H1 (cell line): Measurements from ENCODE around the gene ERMARD. TPM values are rescaled to one million over a fixed set of nuclear protein-coding genes. Genes with fewer than 3 reads are reported as not detected.

Source experiments
- CTCF ChIA-PET: fragments of 300-600 bp; sonication (Branson Sonifier 250); formaldehyde crosslinking; loops from one replicate; lab custom pipeline; 2021; ENCODE audit not compliant: partially characterized antibody; lab: Charles Lee
- POLR2A ChIA-PET: fragments of 300-600 bp; sonication (Branson Sonifier 250); formaldehyde crosslinking; loops from one replicate; lab custom pipeline; 2021; ENCODE audit warnings: inconsistent platforms; ENCODE audit not compliant: partially characterized antibody; lab: Charles Lee
- DNase-seq, 2 experiments: peaks; one replicate each; pipeline versions ENCODE4 v3.0.0 to v3.0.0-alpha.2; 2010 to 2022; ENCODE audit warnings: low spot score in 2 of 2, low read depth in 1 of 2, mixed read lengths in 1 of 2
- FAIRE-seq: peaks from 2 replicates; lab custom pipeline; 2011; peaks lifted over from hg19 to GRCh38; lab: Jason Lieb, UNC
- H2AFZ ChIP-seq: 2 replicates; pipeline ENCODE4 v1.8.1; 2012; ENCODE audit warnings: low read length, inconsistent platforms
- H2AK5ac ChIP-seq: 2 replicates; pipeline ENCODE4 v1.6.1; 2013; ENCODE audit warnings: low read depth, low read length
- H2BK120ac ChIP-seq: replicated peaks from 2 replicates; pipeline ENCODE3; 2013; ENCODE audit warnings: low read depth, low read length, inconsistent platforms
- H2BK12ac ChIP-seq: 2 replicates; pipeline ENCODE4 v1.6.1; 2013; ENCODE audit warnings: low read depth, low read length
- H2BK15ac ChIP-seq: 2 replicates; pipeline ENCODE4 v1.6.1; 2013; ENCODE audit warnings: low read length
- H2BK20ac ChIP-seq: 2 replicates; pipeline ENCODE4 v1.6.1; 2013; ENCODE audit warnings: low read length
- H2BK5ac ChIP-seq: 2 replicates; pipeline ENCODE4 v1.6.1; 2013; ENCODE audit warnings: low read depth, low read length
- H3K14ac ChIP-seq: 2 replicates; pipeline ENCODE4 v1.6.1; 2013; ENCODE audit warnings: inconsistent platforms; ENCODE audit not compliant: insufficient read length
- H3K18ac ChIP-seq: 2 replicates; pipeline ENCODE4 v1.6.1; 2013; ENCODE audit warnings: low read length; ENCODE audit errors: extremely low read depth
- H3K23ac ChIP-seq: 2 replicates; pipeline ENCODE4 v1.6.1; 2013; ENCODE audit warnings: inconsistent platforms; ENCODE audit not compliant: insufficient read length
- H3K23me2 ChIP-seq: 2 replicates; pipeline ENCODE4 v1.6.1; 2013; ENCODE audit warnings: low read depth, low read length
- H3K27ac ChIP-seq: 2 replicates; pipeline ENCODE4 v1.6.1; 2011; ENCODE audit warnings: low read depth, low read length, inconsistent platforms
- H3K27me3 ChIP-seq, 4 experiments: replicated peaks in 1 of 4; 1 replicate in 1 of 4; 2 replicates in 3 of 4; pipeline versions ENCODE4 v1.6.1 to v1.8.1; 2011 to 2013; ENCODE audit warnings: low read length in 3 of 4, mild to moderate bottlenecking in 3 of 4, inconsistent platforms in 2 of 4, mixed read lengths in 2 of 4, moderate library complexity in 1 of 4; ENCODE audit not compliant: control insufficient read depth in 3 of 4, insufficient read depth in 3 of 4; ENCODE audit errors: extremely low read depth in 1 of 4
- H3K36me3 ChIP-seq, 4 experiments: 2 replicates each; pipeline versions ENCODE4 v1.6.1 to v1.8.1; 2011 to 2013; ENCODE audit warnings: mild to moderate bottlenecking in 4 of 4, low read length in 3 of 4, moderate library complexity in 2 of 4, control low read depth in 1 of 4, inconsistent platforms in 1 of 4; ENCODE audit not compliant: insufficient read depth in 4 of 4, control insufficient read depth in 2 of 4
- H3K4ac ChIP-seq: replicated peaks from 2 replicates; pipeline ENCODE3; 2013; ENCODE audit warnings: low read length, low read depth, mixed read lengths, inconsistent platforms; ENCODE audit not compliant: insufficient read length
- H3K4me1 ChIP-seq, 4 experiments: replicated peaks in 1 of 4; 1 replicate in 1 of 4; 2 replicates in 3 of 4; pipeline versions ENCODE4 v1.6.1 to v1.8.1; 2011 to 2013; ENCODE audit warnings: low read length in 3 of 4, inconsistent platforms in 2 of 4, mixed read lengths in 1 of 4; ENCODE audit not compliant: insufficient read depth in 4 of 4, control insufficient read depth in 3 of 4
- H3K4me2 ChIP-seq, 2 experiments: 2 replicates each; pipeline versions ENCODE4 v1.6.1 to v1.8.1; 2011 to 2013; ENCODE audit warnings: low read depth in 2 of 2, low read length in 2 of 2, control low read depth in 1 of 2, inconsistent platforms in 1 of 2, mild to moderate bottlenecking in 1 of 2; ENCODE audit not compliant: insufficient read depth in 1 of 2
- H3K4me3 ChIP-seq, 4 experiments: fragments of 200-600, 300-600 bp in 1 of 4; sonication (generic), shearing (Covaris generic), sonication (Bioruptor Twin) in 1 of 4; 2 replicates each; pipeline versions ENCODE4 v1.5.1 to v1.8.1; 2011 to 2016; ENCODE audit warnings: low read length in 4 of 4, low read depth in 3 of 4, control low read depth in 2 of 4, inconsistent platforms in 2 of 4, mild to moderate bottlenecking in 2 of 4, mixed read lengths in 1 of 4, moderate library complexity in 1 of 4; ENCODE audit not compliant: insufficient read depth in 2 of 4; ENCODE audit errors: extremely low read depth in 1 of 4
- H3K56ac ChIP-seq: replicated peaks from 2 replicates; pipeline ENCODE3; 2013; ENCODE audit warnings: low read depth, mild to moderate bottlenecking, mixed read lengths, low read length, inconsistent platforms; ENCODE audit not compliant: insufficient read length
- H3K79me1 ChIP-seq: 2 replicates; pipeline ENCODE4 v1.6.1; 2013; ENCODE audit warnings: low read depth, low read length, control low read depth
- H3K79me2 ChIP-seq, 2 experiments: 2 replicates each; pipeline versions ENCODE4 v1.6.1 to v1.8.1; 2012 to 2013; ENCODE audit warnings: low read length in 2 of 2, mild to moderate bottlenecking in 2 of 2, inconsistent platforms in 1 of 2; ENCODE audit not compliant: insufficient read depth in 2 of 2, control insufficient read depth in 1 of 2
- H3K9ac ChIP-seq, 4 experiments: replicated peaks in 1 of 4; 1 replicate in 1 of 4; 2 replicates in 3 of 4; pipeline versions ENCODE4 v1.6.1 to v1.8.1; 2011 to 2013; ENCODE audit warnings: low read depth in 3 of 4, low read length in 3 of 4, control low read depth in 2 of 4, mild to moderate bottlenecking in 2 of 4, moderate library complexity in 2 of 4, inconsistent platforms in 1 of 4; ENCODE audit errors: extremely low read depth in 1 of 4
- H3K9me3 ChIP-seq, 2 experiments: 2 replicates each; pipeline versions ENCODE4 v1.6.1 to v1.8.1; 2012 to 2013; ENCODE audit warnings: mild to moderate bottlenecking in 2 of 2, moderate library complexity in 2 of 2, control low read depth in 1 of 2, inconsistent platforms in 1 of 2, low read depth in 1 of 2, low read length in 1 of 2, mixed read lengths in 1 of 2; ENCODE audit not compliant: insufficient read depth in 2 of 2
- H4K20me1 ChIP-seq, 2 experiments: replicated peaks in 1 of 2; 2 replicates each; pipeline versions ENCODE3 to v1.8.1; 2011 to 2013; ENCODE audit warnings: inconsistent platforms in 2 of 2, low read length in 2 of 2, mild to moderate bottlenecking in 1 of 2; ENCODE audit not compliant: insufficient read depth in 2 of 2, control insufficient read depth in 1 of 2
- H4K5ac ChIP-seq: 2 replicates; pipeline ENCODE4 v1.6.1; 2013; ENCODE audit warnings: low read length, low read depth, mixed read lengths, inconsistent platforms; ENCODE audit not compliant: insufficient read length
- H4K8ac ChIP-seq: 2 replicates; pipeline ENCODE4 v1.8.0; 2013; ENCODE audit warnings: mild to moderate bottlenecking, moderate library complexity, low read length, inconsistent platforms; ENCODE audit not compliant: insufficient read depth; ENCODE audit errors: extremely low read depth
- H4K91ac ChIP-seq: replicated peaks from 2 replicates; pipeline ENCODE3; 2013; ENCODE audit warnings: low read length, mixed read lengths, inconsistent platforms; ENCODE audit not compliant: insufficient read length
- CTBP2 ChIP-seq: IDR thresholded peaks from 2 replicates; pipeline ENCODE4 v1.7.0; 2011; ENCODE audit warnings: borderline replicate concordance, mild to moderate bottlenecking, moderate library complexity, mixed read lengths, low read length; ENCODE audit not compliant: insufficient read depth, insufficient read length
- HDAC6 ChIP-seq: IDR thresholded peaks from one replicate; pipeline ENCODE4 v1.7.1; 2012; ENCODE audit warnings: low read depth, mild to moderate bottlenecking, inconsistent platforms, low read length, moderate library complexity
- NANOG ChIP-seq: IDR thresholded peaks from 2 replicates; pipeline ENCODE4 v1.6.1; 2011; ENCODE audit warnings: low read length, low read depth, mild to moderate bottlenecking, inconsistent platforms; ENCODE audit not compliant: insufficient read depth, poor library complexity, severe bottlenecking
- SAP30 ChIP-seq: fragments of 300-600 bp; sonication (generic); IDR thresholded peaks from 2 replicates; pipeline ENCODE4 v1.7.1; 2012; ENCODE audit warnings: low read length, moderate library complexity, mild to moderate bottlenecking, inconsistent platforms; ENCODE audit not compliant: insufficient read depth, insufficient replicate concordance
- SRF ChIP-seq: IDR thresholded peaks from 2 replicates; pipeline ENCODE4 v1.6.1; 2011; ENCODE audit warnings: mild to moderate bottlenecking, low read depth, low read length, moderate library complexity
- WGBS, 2 experiments: shearing (Covaris generic) in 1 of 2; methylation state at CpG; one replicate each; pipeline versions ENCODE4 v1.1.6 to v1.1.7; 2013 to 2015; ENCODE audit warnings: low lambda C conversion rate in 2 of 2, mixed read lengths in 2 of 2, inconsistent platforms in 1 of 2, low coverage in 1 of 2, missing lambda C conversion rate in 1 of 2; ENCODE audit not compliant: insufficient replicate concordance in 2 of 2, insufficient coverage in 1 of 2, insufficient read length in 1 of 2; ENCODE audit errors: extremely low coverage in 1 of 2, missing lambda C conversion rate in 1 of 2; 5-methylcytosine and 5-hydroxymethylcytosine counted together
- polyA plus RNA-seq, 7 experiments: library from polyadenylated mRNA; depleted of rRNA in 3 of 7; stranded (reverse) in 5 of 7; unstranded in 2 of 7; fragments of >200 nt in 5 of 7; fragments of 200-250 nt in 2 of 7; gene quantifications; 1 replicate in 5 of 7; 2 replicates in 1 of 7; 4 replicates in 1 of 7; pipeline versions ENCODE4 v1.2.1 to v1.2.3, GENCODE V29; 2011 to 2013; ENCODE audit warnings: missing spikeins in 2 of 7, mixed read lengths in 2 of 7
- total RNA-seq: library from RNA; stranded (reverse); fragmentation: NEBNext Ultra II Directional; extraction: Animal tissue kit (Norgen Biotek cat#: 25700); gene quantifications from 2 replicates; pipeline ENCODE4 v1.2.1, GENCODE V29; 2021

The ERMARD gene
- total and polyA plus RNA-seq, 2 of the 8 experiments (the other 6 are each of a cell fraction or from before 2014, with no cell fraction given): 12.2 to 25.6 TPM

DNA sequence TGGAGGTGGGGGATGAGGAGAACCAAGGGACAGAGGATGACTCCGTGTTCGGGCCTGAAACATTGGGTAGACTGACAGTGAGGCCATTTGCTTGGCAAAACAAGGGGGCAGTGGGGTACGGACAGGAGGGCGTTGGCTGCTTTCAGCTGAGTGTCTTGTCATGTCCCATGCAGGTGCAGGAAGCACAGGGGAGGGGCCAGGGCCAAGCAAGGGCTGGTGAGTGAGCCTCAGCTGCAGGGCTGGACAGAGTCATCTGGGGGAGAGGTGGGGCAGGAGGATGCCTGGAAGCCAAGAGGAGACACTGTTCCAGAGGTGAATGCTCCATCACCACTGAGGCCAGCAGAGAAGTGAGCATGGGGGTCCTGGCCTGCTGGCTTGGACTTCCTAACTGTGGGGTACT, 78.4 kb downstream of the ERMARD start:
- Histone ChIP-seq H3K23me2 (no peaks in the 10 kb centered on the region), H4K20me1 (no peaks in the 10 kb centered on the region), H3K14ac (no peak overlapping the region), H2AK5ac (no peak overlapping the region), H2BK20ac (peak overlapping the region; percentile 61; the same call in 1 of the 2 replicates), H3K9me3 (peaks cover 11 to 13% of the 10 kb centered on the region in 2 experiments; a peak in 3 of 4 replicates), H3K79me2 (no peaks in the 10 kb centered on the region), H3K27me3 (peaks cover 0 to 6% (median 0%) of the 10 kb centered on the region in 4 experiments; a peak in 2 of 7 replicates), H2AFZ (no peak overlapping the region), H4K5ac (no peak overlapping the region), H3K4me2 (no peak overlapping the region), H2BK5ac (no peak overlapping the region), H3K79me1 (no peaks in the 10 kb centered on the region), H3K4me1 (peaks cover 0 to 17% (median 4%) of the 10 kb centered on the region in 4 experiments; a peak in 6 of 7 replicates), H3K27ac (no peak overlapping the region), H3K56ac (no peak overlapping the region), H3K4ac (no peak overlapping the region), H2BK15ac (peak overlapping the region; percentile 61; the same call in 1 of the 2 replicates), H3K36me3 (no peaks in the 10 kb centered on the region), H3K9ac (no peak overlapping the region), H2BK120ac (no peak overlapping the region), H2BK12ac (0 out of 2 replicates have a peak overlapping the region, but pooled peaks have one; percentile 17), H4K8ac (0 out of 2 replicates have a peak overlapping the region, but pooled peaks have one; percentile 40), H4K91ac (peak overlapping the region; percentile 29), H3K4me3 (no peak overlapping the region), H3K23ac (no peak overlapping the region), H3K18ac (no peak overlapping the region)
- DNase-seq (peak in 1 of 2 experiments; percentile 41), FAIRE-seq (no peak)
- TF ChIP-seq NANOG (no peak), SRF (no peak), SAP30 (no peak), CTBP2 (no peak), HDAC6 (no peak)
- ChIA-PET CTCF (interaction anchor here (0.7 to 6.5 kb wide), 7 partner anchors 17 to 97 kb away, joined by 3 to 85 read pairs (median 5); no protein-coding TSS in a partner anchor), POLR2A (no interaction called here)
- WGBS, 2 experiments: 76% methylated on average over 4 of the region's 4 CpGs; no CpG with 5 or more reads in 1 of the 2 experiments
